NK-92 treated with Interleukin-12 subunit alpha and Interleukin-12 subunit beta, amount 100 ng/mL, for 24 hours (cell line): ENCODE data around the gene SCAF1.

Experiments used
- DNase-seq: peaks from one replicate; lab custom pipeline; 2025; lab: John Stamatoyannopoulos, UW

Gene SCAF1

DNA sequence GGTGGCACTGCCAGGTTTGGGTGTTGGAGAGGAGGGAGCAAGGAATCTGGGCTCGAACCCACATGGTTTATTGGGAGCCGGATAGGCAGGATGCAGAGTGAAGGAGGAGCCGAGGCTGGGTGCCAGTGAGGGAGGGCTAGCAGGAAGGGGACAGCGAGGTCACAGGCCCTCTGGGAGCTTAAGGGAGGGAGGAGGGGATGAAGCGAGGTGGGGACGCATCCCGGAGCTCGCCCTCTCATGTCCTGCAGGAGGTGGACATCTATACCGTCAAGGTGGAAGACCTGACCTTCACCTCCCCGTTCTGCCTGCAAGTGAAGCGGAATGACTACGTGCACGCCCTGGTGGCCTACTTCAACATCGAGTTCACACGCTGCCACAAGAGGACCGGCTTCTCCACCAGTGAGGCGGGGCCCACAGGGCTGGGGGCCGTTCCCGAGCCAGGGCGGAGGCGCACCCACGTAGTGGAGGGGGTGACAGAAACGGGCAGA is 43.9 kb downstream of the SCAF1 start:
- DNase-seq: no peak

DNA sequence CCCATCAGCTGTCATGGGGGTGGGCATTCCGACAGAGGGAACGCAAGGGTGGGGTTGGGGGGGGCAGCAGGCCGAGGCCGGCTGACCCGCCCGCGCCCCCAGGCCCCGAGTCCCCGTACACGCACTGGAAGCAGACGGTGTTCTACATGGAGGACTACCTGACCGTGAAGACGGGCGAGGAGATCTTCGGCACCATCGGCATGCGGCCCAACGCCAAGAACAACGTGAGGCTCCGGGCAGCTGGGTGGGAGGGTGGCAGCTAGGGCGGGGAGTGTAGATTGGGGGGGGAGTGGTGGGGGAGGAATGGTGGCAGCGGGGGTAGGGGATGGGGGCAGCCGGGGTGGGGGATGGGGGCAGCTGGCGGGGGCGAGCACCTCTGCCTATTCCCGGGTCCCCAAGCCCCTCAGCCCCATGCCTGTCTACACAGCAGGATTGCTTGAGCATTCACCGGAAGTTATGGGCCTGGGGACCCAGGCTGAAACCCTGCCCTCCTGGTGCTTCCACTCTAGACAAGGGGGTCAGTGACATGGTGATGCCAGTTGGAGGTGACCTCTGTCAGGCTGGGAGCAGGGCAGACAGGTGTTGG is 44.6 kb downstream of the SCAF1 start:
- DNase-seq: no peak

DNA sequence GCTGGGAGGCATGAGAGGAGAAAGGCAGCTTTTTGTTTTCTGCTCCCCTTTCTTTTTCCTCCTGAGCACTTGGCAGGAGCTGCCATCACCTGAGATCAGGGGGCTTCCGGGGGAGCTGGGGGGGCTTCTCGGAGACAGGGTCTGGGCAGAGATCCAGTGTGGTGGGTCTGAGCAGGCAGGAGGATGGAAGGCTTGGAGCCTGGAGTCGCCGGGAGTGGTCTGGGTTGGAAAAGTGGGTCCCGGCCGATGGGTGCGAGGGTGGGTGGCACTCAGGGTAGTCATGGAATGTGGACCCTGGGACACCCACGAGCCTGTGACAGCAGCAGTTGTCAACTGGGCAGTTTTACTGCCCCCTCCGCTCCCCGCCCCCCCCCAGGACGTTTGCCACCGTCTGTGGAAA is 45.1 kb downstream of the SCAF1 start:
- no peak for DNase-seq

DNA sequence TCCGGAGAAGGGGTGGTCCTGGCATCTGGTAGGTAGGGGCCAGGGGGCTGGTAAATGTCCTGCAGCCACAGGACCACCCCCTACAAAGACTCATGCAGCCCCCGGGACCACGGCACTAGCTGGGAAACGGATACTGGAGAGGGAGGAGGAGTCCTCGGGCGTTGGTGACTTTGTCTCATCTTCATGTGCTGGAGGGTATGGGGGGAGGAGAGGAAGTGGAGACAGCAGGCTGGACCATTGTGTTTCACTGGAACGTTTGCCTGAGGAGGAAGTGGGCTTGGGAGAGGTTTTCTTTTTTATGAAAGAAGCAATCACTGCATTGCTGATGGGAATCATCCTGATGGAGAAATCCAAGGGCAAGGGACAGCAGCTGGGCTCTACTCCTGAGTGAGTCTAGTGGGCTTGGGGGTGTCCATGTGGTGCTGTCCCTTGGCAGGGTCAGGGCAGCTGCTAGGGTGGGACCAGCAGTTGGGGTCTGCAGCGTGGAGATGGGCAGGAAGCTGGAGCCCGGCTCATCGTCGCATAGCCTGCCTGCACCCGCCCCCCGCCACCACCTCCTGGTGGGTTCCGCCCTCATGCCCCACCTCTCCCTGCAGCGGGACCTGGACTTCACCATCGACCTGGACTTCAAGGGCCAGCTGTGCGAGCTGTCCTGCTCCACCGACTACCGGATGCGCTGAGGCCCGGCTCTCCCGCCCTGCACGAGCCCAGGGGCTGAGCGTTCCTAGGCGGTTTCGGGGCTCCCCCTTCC is 45.7 kb downstream of the SCAF1 start:
- no peak for DNase-seq

DNA sequence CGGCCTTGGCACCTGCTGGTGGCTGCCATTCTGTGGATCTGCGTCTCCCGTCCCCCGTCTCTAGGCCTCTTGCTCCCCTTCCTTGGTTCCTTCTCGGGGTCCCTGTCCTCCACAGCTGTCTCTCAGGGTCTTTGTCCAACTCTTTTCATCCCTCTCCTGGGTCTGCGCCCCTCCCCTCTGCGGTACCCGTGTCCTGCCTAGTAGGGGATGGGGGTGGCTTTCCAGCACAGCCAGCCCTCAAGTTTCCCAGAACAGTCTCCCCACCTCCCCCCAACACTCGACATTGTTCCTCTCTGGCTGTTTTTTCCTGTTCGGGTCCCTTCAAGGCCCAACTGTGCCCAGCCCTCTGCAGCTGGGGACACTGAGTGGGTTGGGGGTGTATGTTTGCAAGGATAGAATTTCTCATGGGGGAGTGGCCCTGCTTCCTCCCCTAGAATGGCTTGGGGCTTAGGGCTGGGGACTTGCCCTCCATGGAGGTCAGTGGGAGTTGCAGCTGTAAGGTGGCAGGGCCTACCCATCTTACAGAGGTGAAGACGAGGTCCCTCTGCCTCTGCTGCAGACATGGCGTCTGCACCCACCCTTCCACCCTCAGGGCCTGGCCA is 46.6 kb downstream of the SCAF1 start:
- no peak for DNase-seq

DNA sequence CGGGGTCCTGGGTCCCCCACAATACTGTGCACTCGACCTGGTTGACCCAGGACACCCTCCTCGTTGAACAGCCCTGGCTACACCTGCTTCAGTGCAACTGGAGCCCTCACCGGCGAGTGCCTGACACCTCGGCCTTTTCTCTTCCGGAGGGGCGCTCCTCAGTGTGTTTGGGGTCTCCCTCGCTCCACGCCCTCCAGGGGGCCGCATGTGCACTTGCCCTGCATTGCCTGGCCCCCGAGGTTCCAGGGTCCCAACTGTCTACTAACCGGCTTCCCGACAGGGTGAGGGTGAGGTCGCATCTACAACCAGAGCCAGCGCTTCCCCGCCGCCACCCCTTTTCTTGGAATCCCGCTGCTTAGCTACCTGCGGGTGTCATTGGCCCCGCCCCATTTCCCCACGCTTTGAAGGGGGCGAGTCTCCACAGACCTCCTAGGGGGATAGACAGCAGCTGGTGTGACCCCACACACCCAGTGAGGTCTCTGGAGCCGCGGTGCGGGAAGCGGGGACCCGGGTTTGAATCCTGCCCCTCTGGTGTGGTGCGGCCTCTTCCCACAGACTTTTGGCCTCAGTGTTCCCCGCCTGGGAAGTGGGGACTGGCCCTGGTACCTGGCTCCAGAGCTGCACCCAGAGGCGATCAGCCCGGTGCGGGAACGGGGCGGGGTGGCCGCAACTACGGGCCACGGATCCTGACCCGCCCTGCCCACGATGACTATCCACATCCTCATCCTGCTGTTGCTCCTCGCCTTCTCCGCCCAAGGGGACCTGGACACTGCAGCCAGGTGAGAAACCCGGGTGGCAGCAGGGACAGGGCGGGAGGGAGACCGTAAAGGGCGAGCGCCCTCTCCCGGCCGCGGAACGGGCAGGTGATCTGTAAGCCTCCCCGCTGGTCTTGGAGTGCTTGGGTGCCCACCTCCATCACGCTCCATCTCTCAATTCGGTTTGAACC is 47.4 kb downstream of the SCAF1 start, which contains the start of gene ADM5:
Gene ADM5 (plus strand): TSS at position 462 of the 946 bp plus-strand sequence. CDS start 244 bp downstream, at position 706.
- no peak for DNase-seq

DNA sequence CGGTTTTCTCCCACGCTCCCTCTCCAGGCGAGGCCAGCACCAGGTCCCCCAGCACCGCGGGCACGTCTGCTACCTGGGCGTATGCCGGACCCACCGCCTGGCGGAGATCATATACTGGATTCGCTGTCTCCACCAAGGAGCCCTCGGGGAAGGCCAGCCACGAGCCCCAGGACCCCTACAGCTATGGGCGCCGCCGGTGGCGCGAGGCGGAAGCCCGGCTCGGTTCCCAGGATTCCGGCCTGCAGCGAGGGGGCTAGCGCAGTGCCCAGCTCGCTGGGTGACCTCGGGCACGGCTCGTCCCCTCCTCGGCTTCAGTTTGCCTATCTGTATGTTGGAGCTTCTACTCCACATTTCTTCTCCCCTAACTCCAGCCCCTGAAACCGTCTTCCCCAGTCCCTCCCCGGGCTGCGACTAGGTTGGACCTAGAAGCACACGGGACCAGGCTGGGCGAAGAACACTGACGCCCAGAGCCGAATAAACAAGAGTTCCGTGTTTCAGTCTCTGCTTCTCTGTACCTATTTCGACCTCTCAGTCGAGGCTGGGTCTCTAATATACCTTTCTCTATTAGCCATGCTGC is 48.2 kb downstream of the SCAF1 start:
- no peak for DNase-seq

DNA sequence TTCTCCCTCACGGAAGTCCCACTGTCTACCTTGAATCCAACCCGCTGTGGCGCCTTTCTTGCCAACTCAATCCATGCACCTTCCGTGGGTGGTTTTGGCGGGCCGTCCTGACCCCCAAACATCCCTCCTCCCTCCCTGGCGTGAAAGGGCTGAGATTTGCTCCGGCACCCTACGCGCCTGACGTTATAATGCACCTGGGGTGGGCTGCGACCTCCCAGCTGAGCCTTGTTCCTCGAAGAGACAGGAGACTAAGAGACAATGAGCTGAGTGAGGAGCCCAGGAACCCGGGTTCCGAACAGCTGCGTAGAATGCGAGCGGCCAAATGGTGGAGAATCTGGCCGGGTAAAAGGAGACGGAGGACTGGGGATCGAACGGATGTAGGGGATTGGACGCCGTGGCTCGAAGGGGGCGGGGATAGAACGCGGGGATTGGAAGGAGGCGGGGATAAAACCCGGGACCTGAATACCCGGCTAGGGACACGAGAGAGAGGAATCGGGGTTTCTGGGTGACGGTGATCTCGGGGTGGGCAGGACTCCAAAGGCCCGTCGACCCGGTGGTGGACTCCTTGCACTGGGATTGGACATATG is 48.7 kb downstream of the SCAF1 start, which contains the start of gene CPT1C:
Gene CPT1C (plus strand): TSS at position 461 of the 587 bp plus-strand sequence. CDS start 1,137 bp downstream, outside the sequence.
- no peak for DNase-seq

DNA sequence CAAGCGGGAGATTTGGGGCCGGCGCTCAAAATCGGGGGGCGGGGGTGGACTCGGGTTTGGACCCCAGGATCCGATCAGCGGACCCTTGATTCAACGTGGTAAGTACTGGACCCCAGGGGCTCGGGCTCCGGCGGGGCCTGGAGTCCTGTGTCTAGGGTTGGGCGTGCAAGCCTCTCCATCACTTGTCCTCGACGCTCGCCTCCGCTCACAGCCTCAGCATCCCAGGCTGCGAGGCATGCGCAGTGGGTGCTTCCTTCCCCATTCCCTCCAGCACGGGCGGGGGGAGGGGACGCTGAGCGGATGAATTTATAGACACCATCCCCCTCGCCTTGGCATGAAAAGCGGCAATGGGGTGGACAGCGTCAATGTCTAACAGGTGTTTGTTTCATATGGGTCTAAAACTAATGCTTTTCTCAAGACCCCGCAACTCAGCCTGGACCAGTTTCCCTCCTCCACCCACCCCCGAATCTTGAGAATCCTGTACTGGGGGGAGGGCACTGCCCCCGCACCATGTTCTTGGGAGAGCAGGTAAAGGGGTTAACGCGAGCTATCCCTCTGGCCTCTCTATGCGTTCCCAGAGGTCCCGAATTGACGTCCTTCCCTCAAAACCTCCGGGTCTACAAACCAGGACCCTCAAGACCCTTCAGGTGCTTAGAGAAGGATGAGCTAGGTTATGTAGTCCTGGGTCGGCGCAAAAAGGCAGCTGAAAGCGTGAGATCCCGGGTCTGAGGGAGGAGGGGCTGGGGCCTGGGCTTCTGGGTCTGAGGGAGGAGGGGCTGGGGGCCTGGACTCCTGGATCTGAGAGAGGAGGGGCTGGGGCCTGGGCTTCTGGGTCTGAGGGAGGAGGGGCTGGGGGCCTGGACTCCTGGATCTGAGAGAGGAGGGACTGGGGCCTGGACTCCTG is 49.5 kb downstream of the SCAF1 start:
- DNase-seq: no peak

DNA sequence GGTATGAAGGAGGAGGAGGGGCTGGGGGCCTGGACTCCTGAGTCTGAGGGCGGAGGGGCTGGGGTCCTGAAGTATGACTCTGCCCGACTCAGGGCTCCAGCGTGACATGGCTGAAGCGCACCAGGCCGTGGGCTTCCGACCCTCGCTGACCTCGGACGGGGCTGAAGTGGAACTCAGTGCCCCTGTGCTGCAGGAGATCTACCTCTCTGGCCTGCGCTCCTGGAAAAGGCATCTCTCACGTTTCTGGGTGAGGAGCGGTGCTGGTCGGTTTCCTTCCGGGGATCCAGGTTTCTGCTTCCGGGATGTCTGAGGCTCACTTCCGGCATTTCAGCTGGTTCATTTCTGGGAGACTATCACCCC is 50.1 kb downstream of the SCAF1 start:
- DNase-seq: no peak

DNA sequence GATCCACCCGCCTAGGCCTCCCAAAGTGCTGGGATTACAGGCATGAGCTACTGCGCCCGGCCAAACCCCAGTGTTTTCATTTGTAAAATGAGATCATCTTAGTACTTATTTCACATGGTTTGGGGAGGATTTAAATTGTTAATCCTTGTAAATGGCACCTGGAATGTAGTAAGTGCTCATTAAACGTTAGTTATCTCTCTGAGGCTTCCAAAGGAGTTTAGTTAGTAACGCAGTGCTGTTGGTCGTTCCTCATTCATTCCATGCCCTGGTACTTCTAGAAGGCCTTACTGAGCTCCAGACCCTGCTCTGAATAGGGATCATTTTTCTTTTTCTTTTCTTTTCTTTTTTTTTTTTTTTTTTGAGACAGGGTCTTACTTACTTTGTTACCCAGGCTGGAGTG is 54.1 kb downstream of the SCAF1 start:
- no peak for DNase-seq

DNA sequence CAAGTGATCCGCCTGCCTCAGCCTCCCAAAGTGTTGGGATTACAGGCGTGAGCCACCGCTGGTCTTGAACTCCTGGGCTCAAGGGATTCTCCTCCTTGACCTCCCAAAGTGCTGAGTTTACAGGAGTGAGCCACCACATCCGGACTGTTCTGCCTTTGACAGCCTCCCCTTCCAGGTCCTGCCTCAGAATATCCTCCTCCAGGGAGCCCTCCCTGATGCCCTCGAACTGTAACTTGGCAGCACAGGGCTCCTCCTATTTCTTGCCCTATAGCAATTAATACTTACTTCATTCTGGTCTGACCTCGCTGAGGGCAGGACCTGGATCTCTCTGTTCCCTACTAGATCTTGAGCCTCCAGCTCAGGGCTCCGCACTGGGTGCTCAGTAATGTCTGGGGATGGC is 54.9 kb downstream of the SCAF1 start:
- no peak for DNase-seq

DNA sequence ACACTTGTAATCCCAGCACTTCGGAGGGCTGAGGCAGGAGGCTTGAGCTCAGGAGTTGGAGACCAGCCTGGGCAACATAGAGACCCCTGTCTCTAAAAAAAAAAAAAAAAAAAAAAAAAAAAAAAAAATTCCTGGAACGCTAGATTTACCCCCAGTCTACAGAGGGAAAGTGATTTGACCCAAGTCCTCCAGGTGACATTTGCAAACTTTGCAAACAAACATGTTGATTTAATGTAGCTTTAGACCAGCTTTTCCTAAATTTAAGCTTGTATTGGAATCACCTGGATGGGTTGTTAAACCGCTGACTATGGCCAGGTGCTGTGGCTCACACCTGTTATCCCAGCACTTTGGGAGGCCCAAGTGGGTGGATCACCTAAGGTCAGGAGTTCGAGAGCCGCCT is 57.4 kb downstream of the SCAF1 start:
- no peak for DNase-seq

DNA sequence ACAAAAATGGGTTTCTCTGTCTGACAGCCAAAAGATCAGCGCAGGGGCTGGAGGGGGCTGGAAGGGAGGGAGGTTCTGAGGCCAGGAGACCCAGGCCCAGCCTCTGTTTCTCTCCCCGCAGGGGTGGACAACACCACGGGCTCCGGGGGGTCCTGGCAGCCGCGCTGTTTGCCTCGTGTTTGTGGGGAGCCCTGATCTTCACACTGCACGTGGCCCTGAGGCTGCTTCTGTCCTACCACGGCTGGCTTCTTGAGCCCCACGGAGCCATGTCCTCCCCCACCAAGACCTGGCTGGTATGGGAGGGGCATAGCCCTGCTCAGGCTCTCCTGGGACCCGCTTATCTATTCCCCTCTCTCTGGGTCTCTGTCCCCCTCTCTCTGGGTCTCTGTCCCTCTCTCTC is 58.6 kb downstream of the SCAF1 start:
- no peak for DNase-seq

DNA sequence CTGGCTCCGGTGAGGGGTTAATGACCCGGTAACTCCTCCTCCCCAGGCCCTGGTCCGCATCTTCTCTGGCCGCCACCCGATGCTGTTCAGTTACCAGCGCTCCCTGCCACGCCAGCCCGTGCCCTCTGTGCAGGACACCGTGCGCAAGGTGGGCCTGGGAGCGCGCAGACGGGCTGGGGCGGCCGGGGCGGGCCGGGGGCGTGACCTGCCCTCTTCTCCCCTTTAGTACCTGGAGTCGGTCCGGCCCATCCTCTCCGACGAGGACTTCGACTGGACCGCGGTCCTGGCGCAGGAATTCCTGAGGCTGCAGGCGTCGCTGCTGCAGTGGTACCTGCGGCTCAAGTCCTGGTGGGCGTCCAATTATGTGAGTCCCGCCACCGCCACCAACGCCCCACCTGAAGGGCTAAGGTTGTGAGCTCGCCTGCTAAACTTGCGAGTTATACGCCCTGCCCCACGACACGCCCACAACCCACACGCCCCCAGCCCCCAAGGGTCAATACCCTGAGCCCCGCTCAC is 59.3 kb downstream of the SCAF1 start:
- DNase-seq: no peak

DNA sequence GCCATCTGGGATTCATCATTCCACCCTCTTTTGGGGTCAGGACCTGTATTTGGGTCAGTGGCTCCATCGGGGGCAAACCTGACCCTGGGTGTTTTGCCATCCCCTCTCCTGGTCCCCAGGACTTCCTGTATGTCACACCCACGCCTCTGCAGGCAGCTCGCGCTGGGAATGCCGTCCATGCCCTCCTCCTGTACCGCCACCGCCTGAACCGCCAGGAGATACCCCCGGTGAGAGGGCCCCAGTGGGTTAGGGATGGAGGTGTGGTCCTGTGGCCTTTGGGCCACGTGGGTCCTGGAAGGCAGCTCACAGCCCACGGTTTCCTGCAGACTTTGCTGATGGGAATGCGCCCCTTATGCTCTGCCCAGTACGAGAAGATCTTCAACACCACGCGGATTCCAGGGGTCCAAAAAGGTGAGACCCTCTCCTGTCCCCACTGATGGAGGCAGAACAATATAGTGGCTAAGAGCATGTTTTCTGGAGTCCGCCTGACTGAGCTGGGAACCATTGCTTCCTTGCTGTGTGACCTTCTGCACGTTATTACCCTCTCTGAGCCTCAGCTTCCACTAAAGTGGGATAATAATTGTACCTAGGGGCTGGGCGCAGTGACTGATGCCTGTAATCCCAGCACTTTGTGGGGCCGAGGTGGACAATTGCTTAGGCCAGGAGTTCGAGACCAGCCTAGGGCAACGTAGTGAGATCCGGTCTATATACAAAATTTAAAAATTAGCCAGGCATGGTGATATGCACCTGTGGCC is 63.1 kb downstream of the SCAF1 start:
- no peak for DNase-seq

DNA sequence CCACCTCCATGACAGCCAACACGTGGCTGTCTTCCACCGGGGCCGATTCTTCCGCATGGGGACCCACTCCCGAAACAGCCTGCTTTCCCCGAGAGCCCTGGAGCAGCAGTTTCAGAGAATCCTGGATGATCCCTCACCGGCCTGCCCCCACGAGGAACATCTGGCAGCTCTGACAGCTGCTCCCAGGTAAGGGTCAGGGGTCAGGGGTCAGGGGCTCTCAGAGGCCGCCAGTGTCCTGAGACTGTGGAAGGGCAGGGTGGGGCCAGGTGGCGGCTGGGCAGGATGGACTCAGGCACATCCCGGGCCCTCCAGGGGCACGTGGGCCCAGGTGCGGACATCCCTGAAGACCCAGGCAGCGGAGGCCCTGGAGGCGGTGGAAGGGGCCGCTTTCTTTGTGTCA is 63.9 kb downstream of the SCAF1 start:
- no peak for DNase-seq
